M059J (cell line): ENCODE results near the gene OR2K2. TPM values are rescaled to one million over a fixed set of nuclear protein-coding genes. Genes with fewer than 3 reads are reported as not detected.
"Not testable (repeated sequence)": the region's sequence is repeated elsewhere in the genome, so short reads cannot be mapped to it uniquely, and the experiment has no call there.

ENCODE experiments used
- DNase-seq: peaks from one replicate; pipeline ENCODE4 v3.0.0-alpha.2; 2012; ENCODE audit warnings: low read depth
- total RNA-seq: library from RNA; depleted of rRNA; stranded (reverse); fragments of >200 nt; shearing (Covaris generic); gene quantifications from 2 replicates; pipeline ENCODE4 v1.2.3, GENCODE V29; 2014; rRNA removed

Gene OR2K2
- total RNA-seq, 1 experiment from 2014 or later = not detected

DNA sequence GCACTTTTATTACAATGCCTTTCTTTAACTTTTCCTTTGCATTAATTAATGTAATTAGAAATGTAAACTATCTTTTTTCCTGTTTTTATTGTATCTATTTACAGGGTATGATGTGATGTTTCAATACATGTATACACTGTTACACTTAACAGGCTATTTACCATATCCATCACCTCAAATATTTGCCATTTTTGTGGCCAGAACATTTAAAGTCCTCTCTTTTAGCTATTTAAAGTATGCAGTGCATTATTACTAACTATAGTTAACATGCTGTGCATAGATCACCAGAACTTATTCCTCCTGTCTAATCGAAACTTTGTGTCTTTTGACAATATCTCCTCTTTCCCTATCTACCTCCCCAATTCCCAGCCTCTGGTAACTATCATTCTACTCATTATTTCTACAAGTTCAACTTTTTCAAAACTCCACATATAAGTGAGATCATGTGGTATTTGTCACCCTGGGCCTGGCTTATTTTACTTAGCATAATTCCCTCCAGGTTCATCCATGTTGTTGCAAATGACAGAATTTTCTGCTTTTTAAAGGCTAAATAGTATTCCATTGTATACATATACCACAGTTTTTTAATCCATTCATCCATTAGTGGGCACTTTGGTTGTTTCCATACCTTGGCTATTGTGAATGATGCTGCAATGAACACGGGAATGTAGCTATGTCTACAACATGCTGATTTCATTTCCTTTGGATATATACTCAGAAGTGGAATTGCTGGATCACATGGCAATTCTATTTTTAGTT lies 32.8 kb downstream of the OR2K2 start:
- peak; percentile 30 for DNase-seq

GRCh38 chr9:111294691-111295451 lies 35.2 kb downstream of the OR2K2 start:
- DNase-seq = no peak

GRCh38 chr9:111287127-111287526 lies 42.9 kb downstream of the OR2K2 start:
- peak; percentile 92 for DNase-seq

DNA sequence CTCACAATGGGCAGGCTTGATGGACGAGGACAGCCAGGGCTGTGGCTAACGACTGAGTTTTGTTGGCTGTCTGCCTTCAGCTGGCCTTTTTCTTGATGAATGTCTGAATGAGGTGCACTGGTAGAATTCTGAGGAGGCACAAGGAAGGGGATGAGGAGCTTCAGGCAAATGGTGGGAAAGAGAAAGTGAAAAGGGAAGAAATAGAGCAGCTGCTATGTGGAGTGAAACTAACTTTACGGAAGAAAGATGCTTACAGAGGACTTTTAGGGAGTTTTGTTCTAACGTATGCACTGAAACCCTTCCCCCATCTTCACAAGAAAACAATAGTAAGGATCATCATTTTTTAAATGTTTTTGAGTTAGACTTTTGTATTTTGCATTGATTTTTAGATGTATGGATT lies 45.3 kb downstream of the OR2K2 start:
- DNase-seq = no peak

DNA sequence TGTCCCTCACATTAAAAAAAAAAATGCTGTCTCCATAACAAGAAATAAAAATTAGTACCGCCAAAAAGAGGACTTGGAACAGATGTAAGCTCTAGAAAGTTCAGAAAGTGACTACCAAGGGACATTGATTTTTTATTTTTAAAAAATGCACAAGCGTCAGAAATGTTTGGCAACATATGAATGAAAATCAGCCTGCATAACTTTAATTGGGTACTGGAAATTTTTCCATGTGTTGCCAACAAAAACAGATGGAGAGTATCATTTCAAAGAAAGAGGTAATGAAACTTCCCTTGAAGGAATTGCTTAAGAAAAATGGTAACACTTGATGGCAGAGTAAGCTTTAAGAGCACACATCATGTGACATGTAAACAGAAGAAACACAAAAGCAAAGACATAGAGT lies 47.2 kb downstream of the OR2K2 start:
- no peak for DNase-seq

DNA sequence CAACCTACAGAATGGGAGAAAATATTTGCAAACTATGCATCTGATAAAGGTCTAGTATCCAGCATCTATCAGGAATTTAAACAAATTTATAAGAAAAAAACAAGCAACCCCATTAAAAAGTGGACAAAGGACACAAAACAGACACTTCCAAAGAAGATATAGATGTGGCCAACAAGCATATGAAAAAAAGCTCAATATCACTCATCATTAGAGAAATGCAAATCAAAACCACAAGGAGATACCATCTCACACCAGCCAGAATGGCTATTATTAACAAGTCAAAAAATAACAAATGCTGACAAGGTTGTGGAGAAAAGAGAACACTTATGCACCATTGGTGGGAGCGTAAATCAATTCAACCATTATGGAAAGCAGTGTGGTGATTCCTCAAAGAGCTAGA lies 49.2 kb downstream of the OR2K2 start:
- DNase-seq = not testable (repeated sequence)

Other genes starting within 250 kb of the OR2K2 start
- gene ECPAS, start 154.2 kb upstream of the OR2K2 start, total RNA-seq = 49.6 and 63.3 TPM in 2 replicates
- gene ZNF483, start 195.0 kb upstream of the OR2K2 start, total RNA-seq = 0.59 and 2.4 TPM in 2 replicates